ENCODE data around the gene IL18R1.

- TF ChIP-seq CTCF (IDR thresholded peaks at IDR 0.05) (no peak), POLR2AphosphoS5 (IDR thresholded peaks at IDR 0.05; ENCODE audit: low read depth, low read length) (no peak), REST (IDR thresholded peaks at IDR 0.05; ENCODE audit: insufficient read depth in 1 of 2, low read depth in 2 of 2, low read length in 1 of 2) (no peak)
Observed at GRCh38 chr2:102318437-102318836, 37.2 kb upstream of the IL18R1 start.
